ENCODE results near the gene ASCC2. TPM values are rescaled to one million over a fixed set of nuclear protein-coding genes. Genes with fewer than 3 reads are reported as not detected.

ASCC2 gene
- 69.8 and 74.9 TPM in 2 replicates for total RNA-seq

- Mint-ChIP-seq H3K27me3 (ENCODE audit: low read depth) (no peaks in the 10 kb centered on the region), H3K4me1 (ENCODE audit: low read depth) (peaks cover 26% of the 10 kb centered on the region), H3K9me3 (no peaks in the 10 kb centered on the region), H3K36me3 (ENCODE audit: low read depth) (peaks cover 20% of the 10 kb centered on the region), H3K4me3 (ENCODE audit: low read depth) (peak within 1 kb of the TSS; percentile 91), H3K27ac (peak within 1 kb of the TSS; percentile 84)
- peak; percentile 99 for DNase-seq (ENCODE audit: low spot score)
- intact Hi-C loops (cut with micrococcal nuclease): loop anchor here (1.0 to 10.0 kb wide), 4 partner anchors 45 to 587 kb away; partner anchors contain the start of genes MTFP1, MTMR3, NF2 and UQCR10
Measured at GRCh38 chr22:29837741-29838598, at the start of gene ASCC2. ASCC2 (minus strand) TSS chr22:29838274; CDS start chr22:29832325, 5,949 bp downstream.

GRCh38 chr22:29887358-29887757, 49.3 kb upstream of the ASCC2 start:
- H3K36me3 Mint-ChIP-seq (ENCODE audit: low read depth): peaks cover 3% of the 10 kb centered on the region
- no peaks in the 10 kb centered on the region for H3K9me3 Mint-ChIP-seq
- no peaks in the 10 kb centered on the region for H3K27me3 Mint-ChIP-seq (ENCODE audit: low read depth)
- H3K27ac Mint-ChIP-seq: no peak overlapping the region
- no peak for DNase-seq (ENCODE audit: low spot score)
- intact Hi-C loops (cut with micrococcal nuclease): loop anchor here (10.0 kb wide), 1 partner anchor 117 kb away; no protein-coding TSS in a partner anchor
- no peak overlapping the region for H3K4me3 Mint-ChIP-seq (ENCODE audit: low read depth)
- H3K4me1 Mint-ChIP-seq (ENCODE audit: low read depth): peaks cover 8% of the 10 kb centered on the region

- Mint-ChIP-seq H3K4me1 (ENCODE audit: low read depth) (peaks cover 10% of the 10 kb centered on the region), H3K27me3 (ENCODE audit: low read depth) (peaks cover 2% of the 10 kb centered on the region), H3K27ac (no peak overlapping the region), H3K4me3 (ENCODE audit: low read depth) (no peak overlapping the region), H3K36me3 (ENCODE audit: low read depth) (peaks cover 3% of the 10 kb centered on the region), H3K9me3 (no peaks in the 10 kb centered on the region)
- DNase-seq (ENCODE audit: low spot score): no peak
- intact Hi-C loops (cut with micrococcal nuclease): loop anchor here (10.0 kb wide), 1 partner anchor 118 kb away; no protein-coding TSS in a partner anchor
Measured at GRCh38 chr22:29886596-29886995, 48.5 kb upstream of the ASCC2 start.

GRCh38 chr22:29885610-29886009, 47.5 kb upstream of the ASCC2 start:
- Mint-ChIP-seq H3K27ac (no peak overlapping the region), H3K4me1 (ENCODE audit: low read depth) (peaks cover 10% of the 10 kb centered on the region), H3K4me3 (ENCODE audit: low read depth) (no peak overlapping the region), H3K27me3 (ENCODE audit: low read depth) (peaks cover 2% of the 10 kb centered on the region), H3K9me3 (no peaks in the 10 kb centered on the region), H3K36me3 (ENCODE audit: low read depth) (peaks cover 3% of the 10 kb centered on the region)
- no peak for DNase-seq (ENCODE audit: low spot score)
- intact Hi-C loops (cut with micrococcal nuclease): loop anchor here (10.0 kb wide), 1 partner anchor 119 kb away; no protein-coding TSS in a partner anchor

GRCh38 chr22:29883775-29884097, 45.7 kb upstream of the ASCC2 start:
- H3K4me1 Mint-ChIP-seq (ENCODE audit: low read depth): peaks cover 10% of the 10 kb centered on the region
- peak overlapping the region; percentile 90 for H3K4me3 Mint-ChIP-seq (ENCODE audit: low read depth)
- H3K27me3 Mint-ChIP-seq (ENCODE audit: low read depth): peaks cover 2% of the 10 kb centered on the region
- H3K36me3 Mint-ChIP-seq (ENCODE audit: low read depth): peaks cover 3% of the 10 kb centered on the region
- intact Hi-C loops (cut with micrococcal nuclease): loop anchor here (2.0 to 10.0 kb wide), 2 partner anchors 45 to 121 kb away; partner anchors contain the start of gene ASCC2
- H3K9me3 Mint-ChIP-seq: no peaks in the 10 kb centered on the region
- peak; percentile 36 for DNase-seq (ENCODE audit: low spot score)
- peak overlapping the region; percentile 81 for H3K27ac Mint-ChIP-seq

GRCh38 chr22:29883045-29883774, 45.1 kb upstream of the ASCC2 start, which contains the start of gene MTMR3:
MTMR3 (plus strand) TSS chr22:29883174; CDS start chr22:29971060, 87,886 bp downstream.
- intact Hi-C loops (cut with micrococcal nuclease): loop anchor here (2.0 to 10.0 kb wide), 2 partner anchors 44 to 122 kb away; partner anchors contain the start of gene ASCC2

GRCh38 chr22:29882716-29883044, 44.6 kb upstream of the ASCC2 start:
- intact Hi-C loops (cut with micrococcal nuclease): loop anchor here (2.0 to 10.0 kb wide), 2 partner anchors 44 to 122 kb away; partner anchors contain the start of gene ASCC2
- H3K27ac Mint-ChIP-seq: no peak overlapping the region
- H3K4me1 Mint-ChIP-seq (ENCODE audit: low read depth): peaks cover 13% of the 10 kb centered on the region
- H3K4me3 Mint-ChIP-seq (ENCODE audit: low read depth): peak overlapping the region; percentile 90
- DNase-seq (ENCODE audit: low spot score): no peak
- H3K27me3 Mint-ChIP-seq (ENCODE audit: low read depth): peaks cover 6% of the 10 kb centered on the region
- no peaks in the 10 kb centered on the region for H3K9me3 Mint-ChIP-seq
- H3K36me3 Mint-ChIP-seq (ENCODE audit: low read depth): peaks cover 3% of the 10 kb centered on the region

More at GRCh38 chr22:29883045-29883774, 45.1 kb upstream of the ASCC2 start, which contains the start of gene MTMR3:
- peaks cover 3% of the 10 kb centered on the region for H3K36me3 Mint-ChIP-seq (ENCODE audit: low read depth)
- H3K4me3 Mint-ChIP-seq (ENCODE audit: low read depth): peak within 1 kb of the TSS; percentile 90
- no peaks in the 10 kb centered on the region for H3K9me3 Mint-ChIP-seq
- peak within 1 kb of the TSS; percentile 81 for H3K27ac Mint-ChIP-seq
- peaks cover 10% of the 10 kb centered on the region for H3K4me1 Mint-ChIP-seq (ENCODE audit: low read depth)
- DNase-seq (ENCODE audit: low spot score): peak; percentile 92
- peaks cover 2% of the 10 kb centered on the region for H3K27me3 Mint-ChIP-seq (ENCODE audit: low read depth)

GRCh38 chr22:29879753-29880152, 41.7 kb upstream of the ASCC2 start:
- H3K4me3 Mint-ChIP-seq (ENCODE audit: low read depth): no peak overlapping the region
- H3K27ac Mint-ChIP-seq: no peak overlapping the region
- no peak for DNase-seq (ENCODE audit: low spot score)
- H3K9me3 Mint-ChIP-seq: no peaks in the 10 kb centered on the region
- peaks cover 22% of the 10 kb centered on the region for H3K27me3 Mint-ChIP-seq (ENCODE audit: low read depth)
- peaks cover 14% of the 10 kb centered on the region for H3K4me1 Mint-ChIP-seq (ENCODE audit: low read depth)
- H3K36me3 Mint-ChIP-seq (ENCODE audit: low read depth): peaks cover 3% of the 10 kb centered on the region
- intact Hi-C loops (cut with micrococcal nuclease): loop anchor here (10.0 kb wide), 1 partner anchor 125 kb away; no protein-coding TSS in a partner anchor

- H3K36me3 Mint-ChIP-seq (ENCODE audit: low read depth): no peaks in the 10 kb centered on the region
- intact Hi-C loops (cut with micrococcal nuclease): no loop called here
- peaks cover 7% of the 10 kb centered on the region for H3K4me1 Mint-ChIP-seq (ENCODE audit: low read depth)
- no peak overlapping the region for H3K27ac Mint-ChIP-seq
- H3K27me3 Mint-ChIP-seq (ENCODE audit: low read depth): peaks cover 32% of the 10 kb centered on the region
- DNase-seq (ENCODE audit: low spot score): no peak
- no peaks in the 10 kb centered on the region for H3K9me3 Mint-ChIP-seq
- H3K4me3 Mint-ChIP-seq (ENCODE audit: low read depth): no peak overlapping the region
Measured at GRCh38 chr22:29877620-29878019, 39.5 kb upstream of the ASCC2 start.

- Mint-ChIP-seq H3K27ac (no peak overlapping the region), H3K9me3 (no peaks in the 10 kb centered on the region), H3K36me3 (ENCODE audit: low read depth) (no peaks in the 10 kb centered on the region), H3K27me3 (ENCODE audit: low read depth) (peaks cover 31% of the 10 kb centered on the region), H3K4me1 (ENCODE audit: low read depth) (peaks cover 8% of the 10 kb centered on the region), H3K4me3 (ENCODE audit: low read depth) (no peak overlapping the region)
- intact Hi-C loops (cut with micrococcal nuclease): no loop called here
- no peak for DNase-seq (ENCODE audit: low spot score)
Measured at GRCh38 chr22:29873943-29874342, 35.9 kb upstream of the ASCC2 start.

- H3K36me3 Mint-ChIP-seq (ENCODE audit: low read depth): no peaks in the 10 kb centered on the region
- H3K4me1 Mint-ChIP-seq (ENCODE audit: low read depth): peaks cover 7% of the 10 kb centered on the region
- DNase-seq (ENCODE audit: low spot score): no peak
- H3K27me3 Mint-ChIP-seq (ENCODE audit: low read depth): peaks cover 34% of the 10 kb centered on the region
- intact Hi-C loops (cut with micrococcal nuclease): no loop called here
- no peaks in the 10 kb centered on the region for H3K9me3 Mint-ChIP-seq
- no peak overlapping the region for H3K4me3 Mint-ChIP-seq (ENCODE audit: low read depth)
- no peak overlapping the region for H3K27ac Mint-ChIP-seq
Measured at GRCh38 chr22:29872989-29873388, 34.9 kb upstream of the ASCC2 start.

GRCh38 chr22:29872144-29872893, 34.2 kb upstream of the ASCC2 start:
- intact Hi-C loops (cut with micrococcal nuclease): no loop called here
- no peak for DNase-seq (ENCODE audit: low spot score)
- H3K27ac Mint-ChIP-seq: no peak overlapping the region
- H3K4me3 Mint-ChIP-seq (ENCODE audit: low read depth): no peak overlapping the region
- no peaks in the 10 kb centered on the region for H3K9me3 Mint-ChIP-seq
- H3K36me3 Mint-ChIP-seq (ENCODE audit: low read depth): no peaks in the 10 kb centered on the region
- H3K27me3 Mint-ChIP-seq (ENCODE audit: low read depth): peaks cover 28% of the 10 kb centered on the region
- H3K4me1 Mint-ChIP-seq (ENCODE audit: low read depth): peaks cover 4% of the 10 kb centered on the region
